Right lobe of liver (tissue), 6 donors: ENCODE measurements around the gene KCNJ6. TPM values are rescaled to one million over a fixed set of nuclear protein-coding genes. Genes with fewer than 3 reads are reported as not detected.

Experiments
- ATAC-seq, 4 donors: fragments of 200-7000 bp; cut with Tn5 transposase; one replicate each; pipeline ENCODE4 v1.9.1; 2020; ENCODE audit warnings: mild to moderate bottlenecking in 4 of 4, moderate library complexity in 4 of 4
- DNase-seq, 3 donors: peaks; one replicate each; pipeline ENCODE4 v3.0.0-alpha.2; 2020
- H3K27ac ChIP-seq, 3 donors: fragments of 200-600 bp; one replicate each; pipeline ENCODE4 v1.8.0; 2022
- H3K27me3 ChIP-seq, 2 donors: fragments of 200-600 bp; one replicate each; pipeline ENCODE4 v1.8.0; 2022
- H3K36me3 ChIP-seq, 4 donors: fragments of 200-600 bp; sonication (generic) in 1 of 4; one replicate each; pipeline versions ENCODE4 v1.5.1 to v1.8.0; 2017 to 2022; ENCODE audit warnings: control low read depth in 1 of 4
- H3K4me1 ChIP-seq, 4 donors: fragments of 200-600 bp; sonication (generic) in 1 of 4; one replicate each; pipeline versions ENCODE4 v1.5.1 to v1.8.0; 2017 to 2022; ENCODE audit warnings: control low read depth in 1 of 4
- H3K4me3 ChIP-seq, 3 donors: fragments of 200-600 bp; one replicate each; pipeline ENCODE4 v1.8.0; 2022
- H3K9me3 ChIP-seq, 4 donors: fragments of 200-600 bp; sonication (generic) in 1 of 4; one replicate each; pipeline versions ENCODE4 v1.5.1 to v1.8.0; 2017 to 2022; ENCODE audit warnings: control low read depth in 1 of 4
- POLR2A ChIP-seq: fragments of 450-650 bp; IDR thresholded peaks from one replicate; pipeline ENCODE4 v1.6.1; 2017; ENCODE audit warnings: antibody characterized with exemption, mild to moderate bottlenecking
- WGBS: methylation state at CpG from one replicate; pipeline ENCODE4 v1.1.6; 2018; ENCODE audit warnings: low coverage, low lambda C conversion rate; ENCODE audit not compliant: insufficient coverage; ENCODE audit errors: missing lambda C conversion rate; 5-methylcytosine and 5-hydroxymethylcytosine counted together
- intact Hi-C, 2 donors: fragments of 100-400 bp; cut with DNase I; formaldehyde crosslinking; loops; one replicate each; pipeline versions ENCODE4 v1.11.2 to v1.14.1; 2022
- long read RNA-seq: library from polyadenylated mRNA; unstranded; transcript quantifications from one replicate; pipeline ENCODE4 v2.0.0, GENCODE V29; 2019
- total RNA-seq, 6 experiments: library from RNA; depleted of rRNA in 2 of 6; stranded (reverse); fragments of >200 nt in 2 of 6; fragmentation: NEBNext Ultra II Directional in 3 of 6; extraction: Animal tissue kit (Norgen Biotek cat#: 25700) in 3 of 6; gene quantifications; one replicate each; pipeline versions ENCODE4 v1.1.0 to v1.2.4, GENCODE V29; 2016 to 2023
- TF ChIP-seq, protein P1 (sequence below), 4 donors: fragments of 200-600 bp in 3 of 4; fragments of 450-650 bp in 1 of 4; IDR thresholded peaks; one replicate each; pipeline versions ENCODE4 v1.5.1 to v1.8.0; 2016 to 2022; ENCODE audit warnings: antibody characterized with exemption in 4 of 4, mild to moderate bottlenecking in 2 of 4
- donor health status: DM: no; HTN: yes; CAD: no.
- donor health status: DM: no; HTN: no; CAD: no.
- donor health status: DM: no; HTN: no; CAD: no.
- donor health status: DM: no; HTN: yes; CAD: no.
- donor health status: DM: no; HTN: yes; CAD: no.

The KCNJ6 gene
- under 1 TPM in 2 of 6 experiments, not detected in 4; under 0.01 to 0.12 TPM for total RNA-seq
- long read RNA-seq, result 0 reads

DNA sequence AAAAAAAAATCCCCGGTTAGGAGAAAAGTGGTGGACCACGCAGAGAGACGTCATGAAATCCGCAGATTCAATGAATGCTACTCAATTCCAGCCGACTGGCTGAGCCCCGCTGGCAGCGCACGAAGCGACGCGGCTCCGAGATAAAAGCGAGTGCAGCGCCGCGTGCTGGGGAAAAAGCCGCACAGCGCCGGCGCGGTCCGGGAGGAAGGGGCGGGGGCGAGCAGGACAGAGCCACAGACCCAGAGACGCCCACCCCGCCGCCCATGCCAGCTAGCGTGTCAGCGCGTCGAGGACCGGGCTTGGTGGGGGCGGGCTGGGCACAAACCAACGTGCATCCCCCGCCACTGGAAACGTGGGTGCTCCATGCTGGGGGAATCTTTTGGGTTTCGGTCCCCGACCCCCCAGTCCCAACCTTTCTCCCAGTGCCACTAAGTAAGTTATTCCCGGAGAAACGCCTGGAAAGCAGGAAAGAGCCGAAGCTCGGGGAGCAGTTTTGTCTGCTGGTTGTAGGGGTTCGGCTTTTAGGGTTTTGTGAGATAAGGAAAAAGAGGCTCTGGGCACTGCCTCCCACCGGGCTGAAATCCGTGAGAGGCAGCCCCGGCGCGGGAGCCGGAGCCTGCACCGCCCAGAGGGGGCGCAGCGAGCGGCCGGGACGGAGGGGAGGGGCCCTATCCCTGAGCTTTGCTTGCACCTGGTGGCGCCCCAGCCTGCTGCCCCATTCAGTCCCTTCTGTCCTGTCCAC is at the start of gene KCNJ6:
Gene KCNJ6, minus strand, starts transcription at position 148 of the 742 bp plus-strand sequence. CDS start 75,775 bp downstream, outside the sequence.
- no peak for TF ChIP-seq POLR2A
- TF ChIP-seq, protein P1, sequence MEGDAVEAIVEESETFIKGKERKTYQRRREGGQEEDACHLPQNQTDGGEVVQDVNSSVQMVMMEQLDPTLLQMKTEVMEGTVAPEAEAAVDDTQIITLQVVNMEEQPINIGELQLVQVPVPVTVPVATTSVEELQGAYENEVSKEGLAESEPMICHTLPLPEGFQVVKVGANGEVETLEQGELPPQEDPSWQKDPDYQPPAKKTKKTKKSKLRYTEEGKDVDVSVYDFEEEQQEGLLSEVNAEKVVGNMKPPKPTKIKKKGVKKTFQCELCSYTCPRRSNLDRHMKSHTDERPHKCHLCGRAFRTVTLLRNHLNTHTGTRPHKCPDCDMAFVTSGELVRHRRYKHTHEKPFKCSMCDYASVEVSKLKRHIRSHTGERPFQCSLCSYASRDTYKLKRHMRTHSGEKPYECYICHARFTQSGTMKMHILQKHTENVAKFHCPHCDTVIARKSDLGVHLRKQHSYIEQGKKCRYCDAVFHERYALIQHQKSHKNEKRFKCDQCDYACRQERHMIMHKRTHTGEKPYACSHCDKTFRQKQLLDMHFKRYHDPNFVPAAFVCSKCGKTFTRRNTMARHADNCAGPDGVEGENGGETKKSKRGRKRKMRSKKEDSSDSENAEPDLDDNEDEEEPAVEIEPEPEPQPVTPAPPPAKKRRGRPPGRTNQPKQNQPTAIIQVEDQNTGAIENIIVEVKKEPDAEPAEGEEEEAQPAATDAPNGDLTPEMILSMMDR (IDR thresholded peaks at IDR 0.05), result peak; percentile 39 to 71 (median 55)
- Histone ChIP-seq H3K4me1 (peaks cover 0 to 28% (median 0%) of the 10 kb centered on the region in 4 donors), H3K4me3 (peak within 1 kb of the TSS in 2 of 3 donors; percentile 15 to 23), H3K36me3 (no peaks in the 10 kb centered on the region), H3K9me3 (no peaks in the 10 kb centered on the region), H3K27ac (no peak within 1 kb of the TSS), H3K27me3 (peaks cover 0 to 29% of the 10 kb centered on the region in 2 donors)
- ATAC-seq (peak; percentile 73 to 91 (median 80)), DNase-seq (peak in 1 of 3 donors; percentile 62)
- 0% methylated on average over 7 of the region's 56 CpGs for WGBS
- intact Hi-C loops, result no loop called here

GRCh38 chr21:37965088-37965805 is 49.0 kb upstream of the KCNJ6 start:
- intact Hi-C loops, result no loop called here
- H3K27ac ChIP-seq, result no peak overlapping the region

GRCh38 chr21:37958537-37958936 is 42.3 kb upstream of the KCNJ6 start:
- H3K9me3 ChIP-seq, result no peaks in the 10 kb centered on the region
- no peak overlapping the region for H3K4me3 ChIP-seq
- DNase-seq, result no peak
- 60% methylated on average over 3 of the region's 3 CpGs for WGBS
- no peak for ATAC-seq
- H3K36me3 ChIP-seq, result no peaks in the 10 kb centered on the region
- no peaks in the 10 kb centered on the region for H3K27me3 ChIP-seq
- H3K4me1 ChIP-seq, result no peaks in the 10 kb centered on the region
- no peak for TF ChIP-seq POLR2A
- TF ChIP-seq, protein P1 (IDR thresholded peaks at IDR 0.05), result no peak
- no peak overlapping the region for H3K27ac ChIP-seq
- intact Hi-C loops, result no loop called here

More at GRCh38 chr21:37965088-37965805, 49.0 kb upstream of the KCNJ6 start:
- DNase-seq (no peak), ATAC-seq (peak in 1 of 4 donors; percentile 23)
- WGBS, result 30% methylated on average over 4 of the region's 11 CpGs
- TF ChIP-seq, protein P1 (IDR thresholded peaks at IDR 0.05), result no peak
- no peak for TF ChIP-seq POLR2A
- Histone ChIP-seq H3K27me3 (no peaks in the 10 kb centered on the region), H3K36me3 (no peaks in the 10 kb centered on the region), H3K4me3 (no peak overlapping the region), H3K9me3 (no peaks in the 10 kb centered on the region), H3K4me1 (no peaks in the 10 kb centered on the region)

DNA sequence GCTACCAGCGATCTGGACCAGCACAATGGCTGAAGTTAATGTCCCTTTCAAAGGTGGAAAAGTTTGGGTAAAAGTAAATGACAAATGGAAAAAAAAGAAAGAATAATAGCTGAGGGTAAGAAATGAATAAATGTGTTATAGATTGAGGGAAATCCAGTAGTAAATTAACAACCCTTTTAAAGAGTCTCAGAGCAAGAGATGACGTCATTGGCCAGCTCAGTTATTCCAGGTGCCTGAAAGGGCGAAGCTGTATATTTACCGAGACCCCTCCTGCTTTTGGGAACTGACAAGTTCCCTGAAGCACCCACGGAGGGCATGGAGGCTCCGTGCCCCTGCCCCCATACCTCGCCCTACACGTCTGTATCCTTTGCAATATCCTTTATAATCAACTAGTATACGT is 40.5 kb upstream of the KCNJ6 start:
- ATAC-seq, result no peak
- H3K9me3 ChIP-seq, result no peaks in the 10 kb centered on the region
- H3K27me3 ChIP-seq, result no peaks in the 10 kb centered on the region
- H3K4me3 ChIP-seq, result no peak overlapping the region
- no peak for DNase-seq
- H3K27ac ChIP-seq, result no peak overlapping the region
- 58% methylated on average over 9 of the region's 9 CpGs for WGBS
- intact Hi-C loops, result no loop called here
- no peaks in the 10 kb centered on the region for H3K4me1 ChIP-seq
- TF ChIP-seq, protein P1 (IDR thresholded peaks at IDR 0.05), result no peak
- no peak for TF ChIP-seq POLR2A
- no peaks in the 10 kb centered on the region for H3K36me3 ChIP-seq
